HepG2 (cell line): ENCODE results near the gene RAB1B. TPM values are rescaled to one million over a fixed set of nuclear protein-coding genes. Genes with fewer than 3 reads are reported as not detected.

Source experiments
- BRD4 ChIP-seq: sonication (generic); formaldehyde crosslinking; IDR thresholded peaks from 2 replicates; pipeline ENCODE4 v1.4.0; 2020; ENCODE audit warnings: missing genetic modification reagents
- ERF ChIP-seq: IDR thresholded peaks from 2 replicates; pipeline ENCODE4 v1.6.1; 2018; ENCODE audit warnings: missing biosample characterization, missing genetic modification reagents
- MED13 ChIP-seq: sonication (generic); formaldehyde crosslinking; IDR thresholded peaks from 2 replicates; pipeline ENCODE4 v1.5.0; 2020; ENCODE audit warnings: missing genetic modification reagents
- MTA1 ChIP-seq: sonication (generic); formaldehyde crosslinking; IDR thresholded peaks from 2 replicates; pipeline ENCODE4 v1.4.0; 2020; ENCODE audit warnings: missing genetic modification reagents, mild to moderate bottlenecking, borderline replicate concordance
- NCOR1 ChIP-seq: fragments of 200-600 bp; sonication (generic); IDR thresholded peaks from 2 replicates; pipeline ENCODE4 v1.7.0; 2017; ENCODE audit warnings: antibody characterized with exemption, low read length, borderline replicate concordance
- PHF21A ChIP-seq: sonication (generic); formaldehyde crosslinking; IDR thresholded peaks from 2 replicates; pipeline ENCODE4 v1.5.0; 2020; ENCODE audit warnings: mild to moderate bottlenecking, missing genetic modification reagents
- RFX1 ChIP-seq: fragments of 450-650 bp; IDR thresholded peaks from 2 replicates; pipeline ENCODE4 v1.6.1; 2017
- ZBTB21 ChIP-seq: sonication (generic); formaldehyde crosslinking; IDR thresholded peaks from 2 replicates; pipeline ENCODE4 v1.4.0; 2020; ENCODE audit warnings: missing genetic modification reagents
- ZNF317 ChIP-seq: sonication (generic); formaldehyde crosslinking; IDR thresholded peaks from 2 replicates; pipeline ENCODE4 v1.5.0; 2020; ENCODE audit warnings: mild to moderate bottlenecking, missing genetic modification reagents
- ZNF496 ChIP-seq: sonication (generic); formaldehyde crosslinking; IDR thresholded peaks from 2 replicates; pipeline ENCODE4 v1.8.1; 2023; ENCODE audit warnings: mild to moderate bottlenecking, moderate library complexity, missing genetic modification reagents; ENCODE audit not compliant: insufficient replicate concordance
- ZNF569 ChIP-seq: sonication (generic); formaldehyde crosslinking; IDR thresholded peaks from 2 replicates; pipeline ENCODE4 v1.5.0; 2020; ENCODE audit warnings: mild to moderate bottlenecking, missing genetic modification reagents, moderate library complexity, borderline replicate concordance
- polyA plus RNA-seq, 8 experiments: library from polyadenylated mRNA; depleted of rRNA in 3 of 8; stranded (reverse) in 7 of 8; unstranded in 1 of 8; fragments of >200 nt; fragmentation: Illumina TruSeq in 4 of 8; extraction: Trizol in 4 of 8; gene quantifications; 2 replicates each; pipeline versions ENCODE4 v1.2.1 to v1.2.3, GENCODE V29; 2011 to 2016; ENCODE audit warnings: low read depth in 4 of 8, missing spikeins in 1 of 8, mixed read lengths in 1 of 8; ENCODE audit not compliant: insufficient read depth in 1 of 8
- total RNA-seq, 5 experiments: library from RNA; depleted of rRNA; stranded (reverse); fragments of >200 nt; fragmentation: Illumina TruSeq; extraction: Trizol; gene quantifications; 2 replicates each; pipeline ENCODE4 v1.2.3, GENCODE V29; 2016; ENCODE audit warnings: low read depth in 1 of 5
- TF ChIP-seq, protein P1 (sequence below): sonication (generic); formaldehyde crosslinking; IDR thresholded peaks from 2 replicates; pipeline ENCODE4 v1.8.0; 2022; ENCODE audit warnings: mild to moderate bottlenecking, missing genetic modification reagents, moderate library complexity
- TF ChIP-seq, protein P2 (sequence below): sonication (generic); formaldehyde crosslinking; IDR thresholded peaks from one replicate; pipeline ENCODE4 v1.5.1; 2020; ENCODE audit warnings: mild to moderate bottlenecking, missing genetic modification reagents; ENCODE audit errors: not compliant biosample characterization
- TF ChIP-seq, protein P3 (sequence below): sonication (generic); formaldehyde crosslinking; conservative IDR thresholded peaks from 2 replicates; pipeline ENCODE4 v1.4.0; 2020; ENCODE audit warnings: missing genetic modification reagents
- TF ChIP-seq, protein P4 (sequence below): sonication (generic); formaldehyde crosslinking; IDR thresholded peaks from 2 replicates; pipeline ENCODE4 v1.8.1; 2023; ENCODE audit warnings: mild to moderate bottlenecking, inconsistent platforms, moderate library complexity, missing genetic modification reagents, borderline replicate concordance
- TF ChIP-seq, protein P5 (sequence below): sonication (generic); formaldehyde crosslinking; IDR thresholded peaks from 2 replicates; pipeline ENCODE4 v1.5.0; 2020; ENCODE audit warnings: missing genetic modification reagents, mild to moderate bottlenecking, borderline replicate concordance

The RAB1B gene
- total and polyA plus RNA-seq, 2 of the 13 experiments (the other 11 are each of a cell fraction or from before 2014, with no cell fraction given): 77.9 to 87.9 TPM

DNA sequence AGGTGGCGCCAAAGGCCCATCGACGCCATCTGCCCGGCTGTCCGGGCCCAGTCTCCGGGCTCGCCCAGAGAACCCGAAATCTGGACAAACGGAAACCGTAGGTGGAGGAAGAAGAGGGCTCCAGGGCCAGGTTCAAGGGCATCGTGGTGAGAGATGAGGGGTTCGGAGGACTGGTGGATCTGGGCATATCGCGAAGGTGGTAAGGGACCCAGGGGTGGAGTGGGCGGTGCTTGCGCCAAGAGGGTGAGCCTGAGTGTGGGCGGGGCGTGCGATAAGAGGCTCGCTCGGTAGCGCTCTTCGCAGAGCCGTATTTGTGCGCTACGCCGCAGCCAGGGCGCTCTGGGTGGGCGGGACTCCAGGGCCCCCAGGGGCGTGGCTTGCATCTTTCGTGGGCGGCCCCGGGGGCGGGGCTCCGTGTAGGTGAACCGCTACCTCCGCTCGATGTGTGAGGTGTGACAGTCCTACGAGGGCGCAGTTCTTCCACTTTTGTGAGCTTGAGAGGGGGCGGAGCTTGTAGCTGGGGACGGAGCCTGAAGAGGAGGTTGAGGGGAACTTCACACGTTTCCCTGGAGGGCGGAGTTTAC, 43.6 kb downstream of the RAB1B start (continued):
- TF ChIP-seq, protein P1, sequence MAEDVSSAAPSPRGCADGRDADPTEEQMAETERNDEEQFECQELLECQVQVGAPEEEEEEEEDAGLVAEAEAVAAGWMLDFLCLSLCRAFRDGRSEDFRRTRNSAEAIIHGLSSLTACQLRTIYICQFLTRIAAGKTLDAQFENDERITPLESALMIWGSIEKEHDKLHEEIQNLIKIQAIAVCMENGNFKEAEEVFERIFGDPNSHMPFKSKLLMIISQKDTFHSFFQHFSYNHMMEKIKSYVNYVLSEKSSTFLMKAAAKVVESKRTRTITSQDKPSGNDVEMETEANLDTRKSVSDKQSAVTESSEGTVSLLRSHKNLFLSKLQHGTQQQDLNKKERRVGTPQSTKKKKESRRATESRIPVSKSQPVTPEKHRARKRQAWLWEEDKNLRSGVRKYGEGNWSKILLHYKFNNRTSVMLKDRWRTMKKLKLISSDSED: no peak
- TF ChIP-seq ZNF569 (CRISPR knock-in tag): no peak
- no peak for TF ChIP-seq RFX1
- no peak for TF ChIP-seq ZNF317 (CRISPR knock-in tag)
- peak; percentile 47; the same call in 1 of the 2 replicates for TF ChIP-seq NCOR1
- TF ChIP-seq, protein P2, sequence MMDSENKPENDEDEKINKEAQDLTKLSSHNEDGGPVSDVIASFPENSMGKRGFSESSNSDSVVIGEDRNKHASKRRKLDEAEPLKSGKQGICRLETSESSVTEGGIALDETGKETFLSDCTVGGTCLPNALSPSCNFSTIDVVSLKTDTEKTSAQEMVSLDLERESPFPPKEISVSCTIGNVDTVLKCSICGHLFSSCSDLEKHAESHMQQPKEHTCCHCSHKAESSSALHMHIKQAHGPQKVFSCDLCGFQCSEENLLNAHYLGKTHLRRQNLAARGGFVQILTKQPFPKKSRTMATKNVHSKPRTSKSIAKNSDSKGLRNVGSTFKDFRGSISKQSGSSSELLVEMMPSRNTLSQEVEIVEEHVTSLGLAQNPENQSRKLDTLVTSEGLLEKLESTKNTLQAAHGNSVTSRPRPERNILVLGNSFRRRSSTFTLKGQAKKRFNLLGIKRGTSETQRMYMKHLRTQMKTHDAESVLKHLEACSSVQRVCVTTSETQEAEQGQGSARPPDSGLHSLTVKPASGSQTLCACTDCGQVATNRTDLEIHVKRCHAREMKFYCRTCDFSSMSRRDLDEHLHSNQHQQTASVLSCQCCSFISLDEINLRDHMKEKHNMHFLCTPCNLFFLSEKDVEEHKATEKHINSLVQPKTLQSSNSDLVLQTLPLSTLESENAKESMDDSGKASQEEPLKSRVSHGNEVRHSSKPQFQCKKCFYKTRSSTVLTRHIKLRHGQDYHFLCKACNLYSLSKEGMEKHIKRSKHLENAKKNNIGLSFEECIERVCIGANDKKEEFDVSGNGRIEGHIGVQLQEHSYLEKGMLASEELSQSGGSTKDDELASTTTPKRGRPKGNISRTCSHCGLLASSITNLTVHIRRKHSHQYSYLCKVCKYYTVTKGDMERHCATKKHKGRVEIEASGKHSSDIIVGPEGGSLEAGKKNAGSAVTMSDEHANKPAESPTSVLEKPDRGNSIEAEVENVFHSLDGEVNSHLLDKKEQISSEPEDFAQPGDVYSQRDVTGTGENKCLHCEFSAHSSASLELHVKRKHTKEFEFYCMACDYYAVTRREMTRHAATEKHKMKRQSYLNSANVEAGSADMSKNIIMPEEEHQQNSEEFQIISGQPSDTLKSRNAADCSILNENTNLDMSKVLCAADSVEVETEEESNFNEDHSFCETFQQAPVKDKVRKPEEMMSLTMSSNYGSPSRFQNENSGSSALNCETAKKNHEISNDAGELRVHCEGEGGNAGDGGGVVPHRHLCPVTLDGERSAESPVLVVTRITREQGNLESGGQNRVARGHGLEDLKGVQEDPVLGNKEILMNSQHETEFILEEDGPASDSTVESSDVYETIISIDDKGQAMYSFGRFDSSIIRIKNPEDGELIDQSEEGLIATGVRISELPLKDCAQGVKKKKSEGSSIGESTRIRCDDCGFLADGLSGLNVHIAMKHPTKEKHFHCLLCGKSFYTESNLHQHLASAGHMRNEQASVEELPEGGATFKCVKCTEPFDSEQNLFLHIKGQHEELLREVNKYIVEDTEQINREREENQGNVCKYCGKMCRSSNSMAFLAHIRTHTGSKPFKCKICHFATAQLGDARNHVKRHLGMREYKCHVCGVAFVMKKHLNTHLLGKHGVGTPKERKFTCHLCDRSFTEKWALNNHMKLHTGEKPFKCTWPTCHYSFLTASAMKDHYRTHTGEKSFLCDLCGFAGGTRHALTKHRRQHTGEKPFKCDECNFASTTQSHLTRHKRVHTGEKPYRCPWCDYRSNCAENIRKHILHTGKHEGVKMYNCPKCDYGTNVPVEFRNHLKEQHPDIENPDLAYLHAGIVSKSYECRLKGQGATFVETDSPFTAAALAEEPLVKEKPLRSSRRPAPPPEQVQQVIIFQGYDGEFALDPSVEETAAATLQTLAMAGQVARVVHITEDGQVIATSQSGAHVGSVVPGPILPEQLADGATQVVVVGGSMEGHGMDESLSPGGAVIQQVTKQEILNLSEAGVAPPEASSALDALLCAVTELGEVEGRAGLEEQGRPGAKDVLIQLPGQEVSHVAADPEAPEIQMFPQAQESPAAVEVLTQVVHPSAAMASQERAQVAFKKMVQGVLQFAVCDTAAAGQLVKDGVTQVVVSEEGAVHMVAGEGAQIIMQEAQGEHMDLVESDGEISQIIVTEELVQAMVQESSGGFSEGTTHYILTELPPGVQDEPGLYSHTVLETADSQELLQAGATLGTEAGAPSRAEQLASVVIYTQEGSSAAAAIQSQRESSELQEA: no peak
- TF ChIP-seq ZNF496 (CRISPR knock-in tag): no peak
- TF ChIP-seq ZBTB21 (CRISPR knock-in tag): no peak
- peak; percentile 82 for TF ChIP-seq MED13 (CRISPR knock-in tag)
- TF ChIP-seq, protein P3, sequence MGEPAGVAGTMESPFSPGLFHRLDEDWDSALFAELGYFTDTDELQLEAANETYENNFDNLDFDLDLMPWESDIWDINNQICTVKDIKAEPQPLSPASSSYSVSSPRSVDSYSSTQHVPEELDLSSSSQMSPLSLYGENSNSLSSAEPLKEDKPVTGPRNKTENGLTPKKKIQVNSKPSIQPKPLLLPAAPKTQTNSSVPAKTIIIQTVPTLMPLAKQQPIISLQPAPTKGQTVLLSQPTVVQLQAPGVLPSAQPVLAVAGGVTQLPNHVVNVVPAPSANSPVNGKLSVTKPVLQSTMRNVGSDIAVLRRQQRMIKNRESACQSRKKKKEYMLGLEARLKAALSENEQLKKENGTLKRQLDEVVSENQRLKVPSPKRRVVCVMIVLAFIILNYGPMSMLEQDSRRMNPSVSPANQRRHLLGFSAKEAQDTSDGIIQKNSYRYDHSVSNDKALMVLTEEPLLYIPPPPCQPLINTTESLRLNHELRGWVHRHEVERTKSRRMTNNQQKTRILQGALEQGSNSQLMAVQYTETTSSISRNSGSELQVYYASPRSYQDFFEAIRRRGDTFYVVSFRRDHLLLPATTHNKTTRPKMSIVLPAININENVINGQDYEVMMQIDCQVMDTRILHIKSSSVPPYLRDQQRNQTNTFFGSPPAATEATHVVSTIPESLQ (CRISPR knock-in tag): no peak; the same call in 1 of the 2 replicates
- peak; percentile 50; the same call in 1 of the 2 replicates for TF ChIP-seq MTA1 (CRISPR knock-in tag)
- TF ChIP-seq BRD4: 0 out of 2 replicates have a peak, but pooled peaks have one; percentile 29
- TF ChIP-seq, protein P4, sequence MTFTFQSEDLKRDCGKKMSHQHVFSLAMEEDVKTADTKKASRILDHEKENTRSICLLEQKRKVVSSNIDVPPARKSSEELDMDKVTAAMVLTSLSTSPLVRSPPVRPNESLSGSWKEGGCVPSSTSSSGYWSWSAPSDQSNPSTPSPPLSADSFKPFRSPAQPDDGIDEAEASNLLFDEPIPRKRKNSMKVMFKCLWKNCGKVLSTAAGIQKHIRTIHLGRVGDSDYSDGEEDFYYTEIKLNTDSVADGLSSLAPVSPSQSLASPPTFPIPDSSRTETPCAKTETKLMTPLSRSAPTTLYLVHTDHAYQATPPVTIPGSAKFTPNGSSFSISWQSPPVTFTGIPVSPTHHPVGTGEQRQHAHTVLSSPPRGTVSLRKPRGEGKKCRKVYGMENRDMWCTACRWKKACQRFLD: 0 out of 2 replicates have a peak, but pooled peaks have one; percentile 46
- peak; percentile 82 for TF ChIP-seq PHF21A (CRISPR knock-in tag)
- peak; percentile 67 for TF ChIP-seq ERF
- TF ChIP-seq, protein P5, sequence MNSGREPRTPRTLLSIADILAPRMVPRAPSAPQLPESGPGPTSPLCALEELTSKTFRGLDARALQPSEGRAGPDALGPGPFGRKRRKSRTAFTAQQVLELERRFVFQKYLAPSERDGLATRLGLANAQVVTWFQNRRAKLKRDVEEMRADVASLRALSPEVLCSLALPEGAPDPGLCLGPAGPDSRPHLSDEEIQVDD (CRISPR knock-in tag): no peak
